Measurements from ENCODE around the gene WDR86. TPM values are rescaled to one million over a fixed set of nuclear protein-coding genes. Genes with fewer than 3 reads are reported as not detected.

Gene WDR86
- total and polyA plus RNA-seq, 3 experiments from 2014 or later, result 0.55 to 10.4 (median 0.59) TPM

GRCh38 chr7:151447312-151447711 lies 37.5 kb upstream of the WDR86 start:
- H3K4me3 ChIP-seq (ENCODE audit: low read length), result no peak overlapping the region
- H3K27me3 ChIP-seq (ENCODE audit: insufficient read depth, low read length, poor library complexity, severe bottlenecking), result no peaks in the 10 kb centered on the region
- Mint-ChIP-seq H3K27ac (no peak overlapping the region), H3K27me3 (peaks cover 2 to 8% of the 10 kb centered on the region in 2 donors), H3K4me3 (peak overlapping the region in 1 of 7 donors; percentile 8), H3K4me1 (peaks cover 0 to 4% (median 4%) of the 10 kb centered on the region in 3 donors), H3K36me3 (no peaks in the 10 kb centered on the region), H3K9me3 (no peaks in the 10 kb centered on the region)
- POLR2A ChIA-PET, result interaction anchor here (1.3 to 1.5 kb wide), 2 partner anchors 37 to 132 kb away, joined by 4 to 11 read pairs; partner anchors contain the start of gene WDR86
- H3K36me3 ChIP-seq (ENCODE audit: insufficient read depth, low read length), result no peaks in the 10 kb centered on the region
- no peak overlapping the region for H3K27ac ChIP-seq (ENCODE audit: low read depth, low read length)
- peak in 1 of 5 donors; percentile 34 for DNase-seq
- H3K9me3 ChIP-seq (ENCODE audit: low read length), result no peaks in the 10 kb centered on the region
- CTCF ChIA-PET, result interaction anchor here (1.2 to 6.9 kb wide), 17 partner anchors 8 to 312 kb away, joined by 3 to 138 read pairs (median 13); partner anchors contain the start of genes CRYGN and WDR86
- peaks cover 7% of the 10 kb centered on the region for H3K4me1 ChIP-seq (ENCODE audit: insufficient read depth, low read length)

GRCh38 chr7:151446412-151446811 lies 36.6 kb upstream of the WDR86 start:
- Histone ChIP-seq H3K36me3 (ENCODE audit: insufficient read depth, low read length) (no peaks in the 10 kb centered on the region), H3K27ac (ENCODE audit: low read depth, low read length) (no peak overlapping the region), H3K4me3 (ENCODE audit: low read length) (no peak overlapping the region), H3K9me3 (ENCODE audit: low read length) (no peaks in the 10 kb centered on the region), H3K27me3 (ENCODE audit: insufficient read depth, low read length, poor library complexity, severe bottlenecking) (no peaks in the 10 kb centered on the region), H3K4me1 (ENCODE audit: insufficient read depth, low read length) (peaks cover 15% of the 10 kb centered on the region)
- peak overlapping the region in 1 of 8 donors; percentile 17 for H3K27ac Mint-ChIP-seq
- peaks cover 2 to 11% (median 11%) of the 10 kb centered on the region in 3 donors for H3K4me1 Mint-ChIP-seq
- ChIA-PET CTCF (interaction anchor here (0.6 to 6.9 kb wide), 7 partner anchors 13 to 130 kb away, joined by 4 to 138 read pairs (median 17); no protein-coding TSS in a partner anchor), POLR2A (interaction anchor here (1.3 kb wide), 1 partner anchor 37 kb away, joined by 4 read pairs; the partner anchor contains the start of gene WDR86)
- DNase-seq, result peak in 1 of 5 donors; percentile 24
- no peaks in the 10 kb centered on the region for H3K9me3 Mint-ChIP-seq
- H3K36me3 Mint-ChIP-seq, result no peaks in the 10 kb centered on the region
- peak overlapping the region in 2 of 7 donors; percentile 17 to 26 for H3K4me3 Mint-ChIP-seq
- peaks cover 2 to 8% of the 10 kb centered on the region in 2 donors for H3K27me3 Mint-ChIP-seq

- peak overlapping the region in 1 of 8 donors; percentile 65 for H3K27ac Mint-ChIP-seq
- Histone ChIP-seq H3K9me3 (ENCODE audit: low read length) (no peaks in the 10 kb centered on the region), H3K27ac (ENCODE audit: low read depth, low read length) (no peak overlapping the region), H3K27me3 (ENCODE audit: insufficient read depth, low read length, poor library complexity, severe bottlenecking) (no peaks in the 10 kb centered on the region), H3K36me3 (ENCODE audit: insufficient read depth, low read length) (no peaks in the 10 kb centered on the region), H3K4me3 (ENCODE audit: low read length) (no peak overlapping the region), H3K4me1 (ENCODE audit: insufficient read depth, low read length) (peaks cover 28% of the 10 kb centered on the region)
- H3K9me3 Mint-ChIP-seq, result no peaks in the 10 kb centered on the region
- DNase-seq, result no peak
- CTCF ChIA-PET, result interaction anchor here (1.4 to 6.9 kb wide), 3 partner anchors 12 to 128 kb away, joined by 7 to 83 read pairs (median 9); no protein-coding TSS in a partner anchor
- POLR2A ChIA-PET, result no interaction called here
- no peaks in the 10 kb centered on the region for H3K36me3 Mint-ChIP-seq
- H3K4me3 Mint-ChIP-seq, result no peak overlapping the region
- H3K27me3 Mint-ChIP-seq, result peaks cover 0 to 2% of the 10 kb centered on the region in 2 donors
- H3K4me1 Mint-ChIP-seq, result peaks cover 6 to 27% (median 23%) of the 10 kb centered on the region in 3 donors
These were observed 34.8 kb upstream of the WDR86 start for GRCh38 chr7:151444632-151445031.

- Histone ChIP-seq H3K27ac (ENCODE audit: low read depth, low read length) (no peak overlapping the region), H3K36me3 (ENCODE audit: insufficient read depth, low read length) (no peaks in the 10 kb centered on the region), H3K4me3 (ENCODE audit: low read length) (no peak overlapping the region), H3K27me3 (ENCODE audit: insufficient read depth, low read length, poor library complexity, severe bottlenecking) (no peaks in the 10 kb centered on the region), H3K9me3 (ENCODE audit: low read length) (no peaks in the 10 kb centered on the region), H3K4me1 (ENCODE audit: insufficient read depth, low read length) (peaks cover 28% of the 10 kb centered on the region)
- Mint-ChIP-seq H3K36me3 (no peaks in the 10 kb centered on the region), H3K27me3 (no peaks in the 10 kb centered on the region), H3K9me3 (no peaks in the 10 kb centered on the region), H3K27ac (peak overlapping the region in 2 of 8 donors; percentile 0 to 67), H3K4me3 (peak overlapping the region in 1 of 7 donors; percentile 19), H3K4me1 (peaks cover 6 to 37% (median 26%) of the 10 kb centered on the region in 3 donors)
- ChIA-PET POLR2A (interaction anchor here (0.9 kb wide), 1 partner anchor 47 kb away, joined by 8 read pairs; no protein-coding TSS in a partner anchor), CTCF (interaction anchor here (1.0 to 2.2 kb wide), 5 partner anchors 9 to 128 kb away, joined by 3 to 9 read pairs (median 4); no protein-coding TSS in a partner anchor)
- DNase-seq, result no peak
These were observed 33.1 kb upstream of the WDR86 start for GRCh38 chr7:151442776-151443496.

- H3K27ac ChIP-seq (ENCODE audit: low read depth, low read length), result no peak overlapping the region
- Mint-ChIP-seq H3K27ac (peak overlapping the region in 7 of 8 donors; percentile 64 to 95 (median 81)), H3K36me3 (no peaks in the 10 kb centered on the region), H3K27me3 (peaks cover 0 to 2% of the 10 kb centered on the region in 2 donors), H3K4me3 (peak overlapping the region in 5 of 7 donors; percentile 41 to 72 (median 57)), H3K9me3 (no peaks in the 10 kb centered on the region), H3K4me1 (peaks cover 6 to 37% (median 26%) of the 10 kb centered on the region in 3 donors)
- peaks cover 28% of the 10 kb centered on the region for H3K4me1 ChIP-seq (ENCODE audit: insufficient read depth, low read length)
- DNase-seq, result peak in 1 of 5 donors; percentile 39
- H3K4me3 ChIP-seq (ENCODE audit: low read length), result no peak overlapping the region
- CTCF ChIA-PET, result interaction anchor here (0.9 to 3.4 kb wide), 5 partner anchors 7 to 126 kb away, joined by 3 to 13 read pairs (median 3); no protein-coding TSS in a partner anchor
- no peaks in the 10 kb centered on the region for H3K36me3 ChIP-seq (ENCODE audit: insufficient read depth, low read length)
- H3K9me3 ChIP-seq (ENCODE audit: low read length), result no peaks in the 10 kb centered on the region
- POLR2A ChIA-PET, result interaction anchor here (0.6 kb wide), 1 partner anchor 13 kb away, joined by 3 read pairs; no protein-coding TSS in a partner anchor
- no peaks in the 10 kb centered on the region for H3K27me3 ChIP-seq (ENCODE audit: insufficient read depth, low read length, poor library complexity, severe bottlenecking)
These were observed 31.1 kb upstream of the WDR86 start for GRCh38 chr7:151440799-151441445.

- Mint-ChIP-seq H3K4me3 (peak within 1 kb of the TSS in 6 of 7 donors; percentile 29 to 70 (median 57)), H3K27me3 (peaks cover 0 to 2% of the 10 kb centered on the region in 2 donors), H3K4me1 (peaks cover 6 to 37% (median 26%) of the 10 kb centered on the region in 3 donors), H3K36me3 (no peaks in the 10 kb centered on the region), H3K9me3 (no peaks in the 10 kb centered on the region), H3K27ac (peak within 1 kb of the TSS; percentile 5 to 95 (median 76))
- CTCF ChIA-PET, result interaction anchor here (0.9 to 3.4 kb wide), 6 partner anchors 8 to 125 kb away, joined by 3 to 13 read pairs (median 4); no protein-coding TSS in a partner anchor
- Histone ChIP-seq H3K36me3 (ENCODE audit: insufficient read depth, low read length) (no peaks in the 10 kb centered on the region), H3K4me1 (ENCODE audit: insufficient read depth, low read length) (peaks cover 28% of the 10 kb centered on the region), H3K4me3 (ENCODE audit: low read length) (no peak within 1 kb of the TSS), H3K9me3 (ENCODE audit: low read length) (no peaks in the 10 kb centered on the region), H3K27me3 (ENCODE audit: insufficient read depth, low read length, poor library complexity, severe bottlenecking) (no peaks in the 10 kb centered on the region), H3K27ac (ENCODE audit: low read depth, low read length) (no peak within 1 kb of the TSS)
- DNase-seq, result peak in 1 of 5 donors; percentile 46
- POLR2A ChIA-PET, result interaction anchor here (0.6 kb wide), 1 partner anchor 12 kb away, joined by 3 read pairs; no protein-coding TSS in a partner anchor
These were observed 30.3 kb upstream of the WDR86 start, which contains the start of gene CRYGN for GRCh38 chr7:151439855-151440798. TSS of gene CRYGN (minus strand) at chr7:151440141. CDS start at chr7:151439917, 224 bp downstream.
